GM12864 (cell line): ENCODE data around the gene PAPPA2.

ENCODE experiments used
- DNase-seq: peaks from one replicate; pipeline ENCODE4 v3.0.0-alpha.2; 2011; ENCODE audit warnings: low read depth
- H3K4me3 ChIP-seq: 2 replicates; pipeline ENCODE4 v1.5.1; 2011; ENCODE audit warnings: mild to moderate bottlenecking, low read depth, low read length, control low read depth
- TF ChIP-seq, protein P1 (sequence below): IDR thresholded peaks from 2 replicates; pipeline ENCODE4 v1.5.1; 2011; ENCODE audit warnings: low read depth, mild to moderate bottlenecking, moderate library complexity, low read length, control low read depth, inconsistent platforms; ENCODE audit errors: missing control alignments

The PAPPA2 gene

DNA sequence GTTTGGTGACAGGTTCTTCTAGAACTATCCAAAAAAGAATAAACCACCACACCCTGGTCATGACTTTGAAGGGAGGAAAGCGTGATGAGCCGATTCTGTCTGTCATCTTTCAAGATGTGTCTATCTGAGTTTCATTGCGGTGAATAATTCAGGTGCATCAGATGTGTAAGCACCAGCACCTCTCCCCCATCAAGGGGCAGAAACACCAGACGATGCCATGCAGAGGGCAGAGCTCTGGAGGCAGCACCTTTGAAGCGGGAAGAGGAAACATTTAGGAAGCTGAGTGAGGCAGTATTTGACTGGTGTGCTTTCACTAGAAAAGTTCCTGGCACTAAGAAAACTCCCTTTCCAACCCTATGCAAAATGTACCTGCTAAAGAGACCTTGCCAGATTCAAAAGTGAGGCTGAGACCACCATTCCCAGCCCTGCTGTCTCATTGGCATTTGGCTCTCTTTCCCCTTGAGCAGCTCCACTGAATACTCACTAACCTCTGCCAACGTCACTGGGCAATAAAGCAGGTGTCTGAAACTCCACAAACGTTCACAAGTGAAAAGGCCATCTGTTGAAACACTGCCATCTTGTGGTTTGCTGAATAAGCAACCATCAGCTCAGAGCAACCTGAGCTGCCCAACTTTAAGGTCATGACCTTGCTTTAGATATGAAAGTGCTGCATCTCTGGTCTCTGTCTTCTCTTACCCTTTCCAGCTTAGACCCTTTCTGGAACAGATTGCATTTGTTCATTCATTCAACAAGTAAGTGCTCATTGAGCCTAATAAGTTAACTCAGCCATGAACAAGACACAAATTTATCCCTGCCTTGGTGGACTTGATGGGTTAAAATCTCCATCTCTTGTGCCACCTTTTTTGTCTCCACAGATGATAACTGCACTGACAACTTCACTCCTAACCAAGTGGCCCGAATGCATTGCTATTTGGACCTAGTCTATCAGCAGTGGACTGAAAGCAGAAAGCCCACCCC is 228.6 kb downstream of the PAPPA2 start:
- H3K4me3 ChIP-seq = no peak overlapping the region
- peak; percentile 33 for DNase-seq
- TF ChIP-seq, protein P1, sequence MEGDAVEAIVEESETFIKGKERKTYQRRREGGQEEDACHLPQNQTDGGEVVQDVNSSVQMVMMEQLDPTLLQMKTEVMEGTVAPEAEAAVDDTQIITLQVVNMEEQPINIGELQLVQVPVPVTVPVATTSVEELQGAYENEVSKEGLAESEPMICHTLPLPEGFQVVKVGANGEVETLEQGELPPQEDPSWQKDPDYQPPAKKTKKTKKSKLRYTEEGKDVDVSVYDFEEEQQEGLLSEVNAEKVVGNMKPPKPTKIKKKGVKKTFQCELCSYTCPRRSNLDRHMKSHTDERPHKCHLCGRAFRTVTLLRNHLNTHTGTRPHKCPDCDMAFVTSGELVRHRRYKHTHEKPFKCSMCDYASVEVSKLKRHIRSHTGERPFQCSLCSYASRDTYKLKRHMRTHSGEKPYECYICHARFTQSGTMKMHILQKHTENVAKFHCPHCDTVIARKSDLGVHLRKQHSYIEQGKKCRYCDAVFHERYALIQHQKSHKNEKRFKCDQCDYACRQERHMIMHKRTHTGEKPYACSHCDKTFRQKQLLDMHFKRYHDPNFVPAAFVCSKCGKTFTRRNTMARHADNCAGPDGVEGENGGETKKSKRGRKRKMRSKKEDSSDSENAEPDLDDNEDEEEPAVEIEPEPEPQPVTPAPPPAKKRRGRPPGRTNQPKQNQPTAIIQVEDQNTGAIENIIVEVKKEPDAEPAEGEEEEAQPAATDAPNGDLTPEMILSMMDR = peak; percentile 76

DNA sequence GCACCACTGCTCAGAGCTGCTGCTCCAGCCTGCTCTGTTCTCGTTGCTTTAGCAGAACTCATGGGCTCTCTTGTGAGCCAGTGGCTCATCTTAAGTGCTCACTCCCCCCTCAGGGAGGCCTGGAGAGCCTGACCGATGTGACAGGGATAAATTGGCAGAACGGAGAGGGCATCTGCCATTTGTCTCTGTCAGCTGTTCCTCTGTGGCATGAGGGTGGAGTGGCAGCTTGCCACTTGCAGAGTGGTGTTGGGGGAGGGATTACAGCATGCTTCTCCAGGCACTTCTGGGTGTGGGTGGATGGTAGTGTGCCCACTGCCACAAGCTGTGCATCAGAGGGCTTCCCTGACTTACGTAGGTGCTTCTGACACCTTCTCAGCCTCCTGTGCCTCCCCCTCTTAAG is 229.5 kb downstream of the PAPPA2 start:
- DNase-seq = no peak
- H3K4me3 ChIP-seq = no peak overlapping the region
- TF ChIP-seq, protein P1 = no peak

DNA sequence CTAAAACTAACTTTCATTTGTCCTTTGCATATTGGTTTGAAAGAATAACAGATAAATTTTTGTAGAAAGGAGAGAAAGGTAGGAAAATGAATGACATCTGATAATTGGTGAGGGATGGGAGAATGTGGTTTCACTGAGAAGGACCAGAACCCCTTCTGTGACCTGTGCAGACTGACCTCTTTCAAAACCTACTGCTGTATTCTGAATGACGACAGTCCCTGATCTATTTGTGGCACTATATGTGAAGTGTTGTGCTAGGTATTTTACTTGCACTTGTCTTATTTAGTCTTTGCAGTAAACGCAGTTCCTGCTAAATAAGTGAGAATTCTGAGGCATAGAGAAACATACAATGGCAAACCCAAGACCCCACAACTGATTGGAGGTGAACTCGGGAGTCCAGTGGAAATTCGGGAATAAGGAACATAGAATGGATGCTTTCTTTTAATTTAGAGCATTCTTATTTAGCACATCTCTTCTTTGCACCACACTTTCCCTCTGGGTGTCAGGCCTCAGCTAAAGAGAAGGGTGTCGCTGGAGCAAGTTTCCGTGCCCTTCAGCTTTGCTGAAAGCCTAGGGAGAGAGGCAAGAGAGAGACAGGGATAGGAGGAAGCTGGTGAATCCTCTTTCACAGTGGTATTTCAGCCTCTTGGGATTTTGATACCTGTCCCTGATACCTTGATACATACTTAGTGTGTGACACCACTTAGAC is 230.2 kb downstream of the PAPPA2 start:
- H3K4me3 ChIP-seq = no peak overlapping the region
- TF ChIP-seq, protein P1 = no peak
- no peak for DNase-seq

DNA sequence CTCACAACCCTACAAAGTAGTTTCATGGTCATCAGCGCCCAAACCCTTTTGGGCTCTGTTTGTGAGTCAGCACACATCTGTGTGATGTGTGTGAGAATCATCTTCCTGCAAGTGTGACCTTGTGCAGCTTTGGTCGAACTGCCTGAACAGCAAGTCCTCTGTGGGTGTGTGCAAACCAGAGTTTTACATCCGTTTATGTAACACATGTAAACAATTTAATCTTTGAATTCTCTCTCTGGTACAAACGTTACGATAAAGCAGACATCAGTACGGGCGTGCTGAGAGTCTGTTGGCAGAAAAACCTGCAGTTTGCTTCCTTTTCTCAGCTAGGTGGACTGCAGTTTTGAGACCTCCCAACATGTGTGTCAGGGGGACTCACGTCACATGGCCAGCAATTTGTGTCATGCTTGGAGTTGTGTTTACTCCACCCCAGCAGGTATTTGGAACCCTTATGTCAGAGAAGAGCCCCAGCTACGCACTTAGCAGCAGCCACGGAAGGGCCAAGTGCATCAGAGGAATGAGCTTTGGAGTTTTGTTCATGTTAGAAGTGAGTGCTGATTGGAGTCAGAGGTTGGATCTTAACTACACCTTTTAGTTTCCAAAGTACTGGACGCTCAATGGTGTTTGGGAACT is 230.8 kb downstream of the PAPPA2 start:
- H3K4me3 ChIP-seq = no peak overlapping the region
- TF ChIP-seq, protein P1 = no peak
- no peak for DNase-seq

DNA sequence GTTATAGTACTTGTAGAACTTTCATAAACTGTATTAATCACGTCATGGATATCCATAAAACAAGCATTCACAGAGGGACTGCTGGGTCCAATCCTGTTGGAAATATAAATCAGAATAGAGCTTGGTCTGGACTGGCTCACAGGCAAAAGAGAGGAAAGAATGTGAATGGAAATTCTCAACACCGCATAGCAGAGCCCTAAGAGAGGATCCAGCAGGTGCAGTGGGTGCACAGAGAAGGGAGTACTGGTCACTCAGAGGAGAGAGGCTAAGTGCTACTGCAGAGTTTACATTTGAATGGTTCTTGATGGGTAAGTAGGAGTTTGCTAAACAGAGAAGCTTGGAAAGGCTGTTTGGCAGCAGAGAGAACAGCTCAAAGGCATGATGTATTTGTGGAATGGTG is 231.7 kb downstream of the PAPPA2 start:
- no peak overlapping the region for H3K4me3 ChIP-seq
- TF ChIP-seq, protein P1 = no peak
- DNase-seq = no peak

DNA sequence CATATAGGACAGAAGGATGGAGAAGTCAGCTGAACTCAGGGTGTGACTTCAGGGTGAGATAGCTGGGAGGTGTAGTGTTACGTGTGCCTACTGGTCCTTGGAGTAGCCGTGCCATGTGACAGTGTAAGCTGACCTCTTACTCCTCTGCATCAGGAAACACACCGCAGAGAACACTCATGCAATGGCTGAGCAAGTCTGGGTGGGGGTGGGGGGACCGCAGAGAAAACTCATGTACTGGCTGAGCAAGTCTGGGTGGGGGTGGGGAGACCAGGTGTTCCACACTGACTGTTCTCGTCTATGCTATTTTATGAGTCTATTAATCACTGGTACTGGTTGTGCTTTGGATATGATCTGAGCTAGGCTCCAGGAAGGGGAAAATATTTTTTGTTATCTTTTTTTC is 233.1 kb downstream of the PAPPA2 start:
- H3K4me3 ChIP-seq = no peak overlapping the region
- TF ChIP-seq, protein P1 = no peak
- DNase-seq = no peak
